GM12878 (cell line): ENCODE measurements around the gene ADAMTS1. TPM values are rescaled to one million over a fixed set of nuclear protein-coding genes. Genes with fewer than 3 reads are reported as not detected.

Experiments
- ASH2L ChIP-seq: fragments of 300-600, 200-600 bp; sonication (generic); IDR thresholded peaks from 2 replicates; pipeline ENCODE4 v1.6.1; 2017; ENCODE audit warnings: low read depth, mild to moderate bottlenecking, borderline replicate concordance
- CHD1 ChIP-seq: IDR thresholded peaks from 2 replicates; pipeline ENCODE4 v1.6.1; 2012; ENCODE audit warnings: low read depth, low read length, improper control_type of control experiment
- ELK1 ChIP-seq: IDR thresholded peaks from 2 replicates; pipeline ENCODE4 v1.6.1; 2012; ENCODE audit warnings: low read depth, low read length, improper control_type of control experiment
- ESRRA ChIP-seq: IDR thresholded peaks from 2 replicates; pipeline ENCODE4 v1.6.1; 2012; ENCODE audit warnings: mild to moderate bottlenecking, low read length, improper control_type of control experiment
- KLF5 ChIP-seq: fragments of 450-650 bp; IDR thresholded peaks from 2 replicates; pipeline ENCODE4 v1.6.1; 2014; ENCODE audit warnings: mild to moderate bottlenecking; ENCODE audit not compliant: partially characterized antibody
- POLR2AphosphoS2 ChIP-seq: IDR thresholded peaks from 2 replicates; pipeline ENCODE4 v1.6.1; 2011; ENCODE audit warnings: low read depth, mild to moderate bottlenecking, low read length, improper control_type of control experiment, moderate library complexity
- POU2F2 ChIP-seq: IDR thresholded peaks from 3 replicates; pipeline ENCODE4 v1.6.1; 2011; ENCODE audit warnings: low read depth, mild to moderate bottlenecking, low read length, borderline replicate concordance
- REST ChIP-seq: IDR thresholded peaks from 2 replicates; pipeline ENCODE4 v1.6.1; 2012; ENCODE audit warnings: mild to moderate bottlenecking, low read depth, low read length
- SREBF2 ChIP-seq: IDR thresholded peaks from 2 replicates; pipeline ENCODE4 v1.6.1; 2012; ENCODE audit warnings: mild to moderate bottlenecking, low read length
- STAT3 ChIP-seq: IDR thresholded peaks from 2 replicates; pipeline ENCODE4 v1.6.1; 2011; ENCODE audit warnings: low read depth, low read length, improper control_type of control experiment
- SUPT20H ChIP-seq: IDR thresholded peaks from 2 replicates; pipeline ENCODE4 v1.6.1; 2011; ENCODE audit warnings: low read depth, mild to moderate bottlenecking, low read length, moderate library complexity, borderline replicate concordance; ENCODE audit not compliant: control insufficient read depth
- polyA plus RNA-seq, 11 experiments: library from polyadenylated mRNA; depleted of rRNA in 4 of 11; unstranded in 6 of 11; stranded (reverse) in 5 of 11; fragments of >200 nt; fragmentation: Nextera tagmentation in 4 of 11; fragmentation: Illumina TruSeq in 1 of 11; extraction: Ambion mirVana in 4 of 11; extraction: Trizol in 1 of 11; gene quantifications; 1 replicate in 1 of 11; 2 replicates in 10 of 11; pipeline versions ENCODE4 v1.2.1 to v1.2.3, GENCODE V29; 2011 to 2016; ENCODE audit warnings: inconsistent platforms in 2 of 11, missing spikeins in 2 of 11, low read depth in 1 of 11
- total RNA-seq, 4 experiments: library from RNA; depleted of rRNA in 3 of 4; stranded (reverse); fragments of >200 nt in 3 of 4; fragmentation: Illumina TruSeq in 1 of 4; extraction: Trizol in 1 of 4; gene quantifications; 2 replicates each; pipeline versions ENCODE4 v1.2.1 to v1.2.3, GENCODE V29; 2013 to 2021

The ADAMTS1 gene
- total and polyA plus RNA-seq, 10 of the 15 experiments (the other 5 are each of a cell fraction or from before 2014, with no cell fraction given), result 0.06 to 0.21 (median 0.08) TPM; not detected in 6

GRCh38 chr21:26810676-26811415 lies 34.4 kb downstream of the ADAMTS1 start (continued):
- TF ChIP-seq ELK1 (no peak), POU2F2 (no peak), REST (no peak), CHD1 (no peak), ESRRA (no peak), POLR2AphosphoS2 (no peak), ASH2L (no peak), KLF5 (no peak), SUPT20H (no peak), SREBF2 (no peak), STAT3 (no peak)
- TF ChIP-seq, all 136 proteins: peak for 0
